Body of pancreas (tissue), 4 donors: ENCODE results near the gene FOXK1.
"Not testable (repeated sequence)": the region's sequence is repeated elsewhere in the genome, so short reads cannot be mapped to it uniquely, and the experiment has no call there.

Experiments
- CTCF ChIP-seq, 7 experiments: fragments of 450-650 bp in 4 of 7; fragments of 200-600 bp in 3 of 7; sonication (generic) in 3 of 7; IDR thresholded peaks; one replicate each; pipeline ENCODE4 v1.5.1; 2016 to 2019; ENCODE audit warnings: antibody characterized with exemption in 7 of 7
- POLR2A ChIP-seq, 3 donors: fragments of 450-650 bp; IDR thresholded peaks; one replicate each; pipeline ENCODE4 v1.6.1; 2016; ENCODE audit warnings: antibody characterized with exemption in 3 of 3, mild to moderate bottlenecking in 2 of 3

GRCh38 chr7:4793385-4793993, 111.4 kb downstream of the FOXK1 start:
- TF ChIP-seq CTCF, POLR2A (IDR thresholded peaks at IDR 0.05): not testable (repeated sequence)
